ENCODE measurements around the gene UCK2.

DNA sequence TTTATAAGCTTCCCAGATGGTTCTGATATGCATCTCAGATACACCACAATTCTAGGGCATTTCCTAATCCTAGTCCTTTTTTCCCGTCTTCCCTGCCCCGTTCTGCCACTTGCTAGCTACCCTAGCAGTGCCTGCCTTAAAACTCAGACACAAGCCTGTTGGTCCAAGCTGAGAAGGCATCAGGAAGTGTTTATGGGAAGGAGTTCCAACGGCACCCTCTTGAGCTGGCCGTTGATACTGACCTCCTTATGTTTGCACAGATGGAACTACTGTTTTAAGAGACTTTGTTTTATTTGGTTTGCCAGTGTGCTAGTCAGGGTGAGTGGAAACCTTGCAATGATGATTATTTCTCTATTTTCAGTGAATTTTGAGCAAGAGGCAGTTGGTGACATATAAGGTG lies 67.2 kb downstream of the UCK2 start:
- TF ChIP-seq, protein P1, sequence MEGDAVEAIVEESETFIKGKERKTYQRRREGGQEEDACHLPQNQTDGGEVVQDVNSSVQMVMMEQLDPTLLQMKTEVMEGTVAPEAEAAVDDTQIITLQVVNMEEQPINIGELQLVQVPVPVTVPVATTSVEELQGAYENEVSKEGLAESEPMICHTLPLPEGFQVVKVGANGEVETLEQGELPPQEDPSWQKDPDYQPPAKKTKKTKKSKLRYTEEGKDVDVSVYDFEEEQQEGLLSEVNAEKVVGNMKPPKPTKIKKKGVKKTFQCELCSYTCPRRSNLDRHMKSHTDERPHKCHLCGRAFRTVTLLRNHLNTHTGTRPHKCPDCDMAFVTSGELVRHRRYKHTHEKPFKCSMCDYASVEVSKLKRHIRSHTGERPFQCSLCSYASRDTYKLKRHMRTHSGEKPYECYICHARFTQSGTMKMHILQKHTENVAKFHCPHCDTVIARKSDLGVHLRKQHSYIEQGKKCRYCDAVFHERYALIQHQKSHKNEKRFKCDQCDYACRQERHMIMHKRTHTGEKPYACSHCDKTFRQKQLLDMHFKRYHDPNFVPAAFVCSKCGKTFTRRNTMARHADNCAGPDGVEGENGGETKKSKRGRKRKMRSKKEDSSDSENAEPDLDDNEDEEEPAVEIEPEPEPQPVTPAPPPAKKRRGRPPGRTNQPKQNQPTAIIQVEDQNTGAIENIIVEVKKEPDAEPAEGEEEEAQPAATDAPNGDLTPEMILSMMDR (IDR thresholded peaks at IDR 0.05), result no peak
- no peak for TF ChIP-seq POLR2A (IDR thresholded peaks at IDR 0.05)

Data from adrenal gland (tissue), 5 donors.